Thyroid gland (tissue), 4 donors: ENCODE data around the gene ASTL. TPM values are rescaled to one million over a fixed set of nuclear protein-coding genes. Genes with fewer than 3 reads are reported as not detected.

Experiments
- DNase-seq, 2 donors: peaks; one replicate each; pipeline ENCODE4 v3.0.0-alpha.2; 2019
- H3K27ac ChIP-seq, 3 donors: fragments of 200-600 bp; sonication (generic); 1 replicate in 2 of 3; 2 replicates in 1 of 3; pipeline ENCODE4 v1.5.1; 2016 to 2019; ENCODE audit warnings: mild to moderate bottlenecking in 1 of 3, moderate library complexity in 1 of 3
- H3K27me3 ChIP-seq: fragments of 200-600 bp; sonication (generic); one replicate; pipeline ENCODE4 v1.5.1; 2019
- H3K36me3 ChIP-seq, 2 donors: fragments of 200-600 bp; sonication (generic); one replicate each; pipeline ENCODE4 v1.5.1; 2016 to 2019
- H3K4me1 ChIP-seq, 2 donors: fragments of 200-600 bp; sonication (generic); one replicate each; pipeline ENCODE4 v1.5.1; 2017 to 2019
- H3K4me3 ChIP-seq, 3 donors: fragments of 200-600 bp; sonication (generic); replicated peaks in 1 of 3; 1 replicate in 2 of 3; 2 replicates in 1 of 3; pipeline ENCODE4 v1.5.1; 2016; ENCODE audit warnings: mild to moderate bottlenecking in 1 of 3
- H3K9me3 ChIP-seq: fragments of 200-600 bp; sonication (generic); one replicate; pipeline ENCODE4 v1.5.1; 2017
- CTCF ChIP-seq, 6 experiments: fragments of 200-600 bp in 3 of 6; fragments of 450-650 bp in 3 of 6; sonication (generic) in 3 of 6; IDR thresholded peaks; one replicate each; pipeline ENCODE4 v1.5.1; 2016 to 2019; ENCODE audit warnings: antibody characterized with exemption in 6 of 6, mild to moderate bottlenecking in 2 of 6, inconsistent platforms in 1 of 6, moderate library complexity in 1 of 6
- POLR2A ChIP-seq, 2 donors: fragments of 450-650 bp; IDR thresholded peaks; one replicate each; pipeline ENCODE4 v1.6.1; 2017; ENCODE audit warnings: antibody characterized with exemption in 2 of 2, mild to moderate bottlenecking in 2 of 2, moderate library complexity in 1 of 2
- WGBS, 2 donors: methylation state at CpG; one replicate each; pipeline ENCODE4 v1.1.5; 2017; 5-methylcytosine and 5-hydroxymethylcytosine counted together
- intact Hi-C: fragments of 100-400 bp; cut with DNase I; formaldehyde crosslinking; loops from one replicate; pipeline ENCODE4 v1.15.1; 2023
- total RNA-seq, 4 donors: library from RNA; depleted of rRNA; stranded (reverse); fragments of >200 nt; gene quantifications; one replicate each; pipeline ENCODE4 v1.2.3, GENCODE V29; 2016

Gene ASTL
- total RNA-seq, 4 donors from 2014 or later, result not detected

GRCh38 chr2:96114903-96115581 lies 23.3 kb downstream of the ASTL start:
- Histone ChIP-seq H3K27me3 (no peaks in the 10 kb centered on the region), H3K27ac (no peak overlapping the region), H3K9me3 (no peaks in the 10 kb centered on the region), H3K4me1 (peaks cover 5 to 11% of the 10 kb centered on the region in 2 donors), H3K4me3 (no peak overlapping the region), H3K36me3 (no peaks in the 10 kb centered on the region)
- no peak for TF ChIP-seq POLR2A (IDR thresholded peaks at IDR 0.05)
- intact Hi-C loops, result loop anchor here (10.0 kb wide), 1 partner anchor 90 kb away; no protein-coding TSS in a partner anchor
- DNase-seq, result no peak
- WGBS, 2 donors, result 93 to 96% methylated on average over 18 to 22 of the region's 24 CpGs

- Histone ChIP-seq H3K4me3 (no peak overlapping the region), H3K4me1 (peaks cover 5 to 11% of the 10 kb centered on the region in 2 donors), H3K27me3 (no peaks in the 10 kb centered on the region), H3K9me3 (no peaks in the 10 kb centered on the region), H3K27ac (no peak overlapping the region), H3K36me3 (no peaks in the 10 kb centered on the region)
- DNase-seq, result no peak
- WGBS, 2 donors, result 85 to 90% methylated on average over 9 to 13 of the region's 13 CpGs
- TF ChIP-seq POLR2A (IDR thresholded peaks at IDR 0.05) (no peak), CTCF (IDR thresholded peaks at IDR 0.05) (no peak)
- intact Hi-C loops, result loop anchor here (10.0 kb wide), 1 partner anchor 90 kb away; no protein-coding TSS in a partner anchor
Observed at GRCh38 chr2:96114546-96114902, 23.8 kb downstream of the ASTL start.

GRCh38 chr2:96113951-96114350 lies 24.4 kb downstream of the ASTL start:
- DNase-seq, result no peak
- H3K27ac ChIP-seq, result no peak overlapping the region
- 89 to 91% methylated on average over 16 to 17 of the region's 17 CpGs for WGBS, 2 donors
- peaks cover 5 to 17% of the 10 kb centered on the region in 2 donors for H3K4me1 ChIP-seq
- no peaks in the 10 kb centered on the region for H3K36me3 ChIP-seq
- no peaks in the 10 kb centered on the region for H3K9me3 ChIP-seq
- intact Hi-C loops, result loop anchor here (10.0 kb wide), 1 partner anchor 89 kb away; no protein-coding TSS in a partner anchor
- H3K4me3 ChIP-seq, result no peak overlapping the region
- H3K27me3 ChIP-seq, result no peaks in the 10 kb centered on the region
- no peak for TF ChIP-seq POLR2A (IDR thresholded peaks at IDR 0.05)

GRCh38 chr2:96113367-96113677 lies 25.0 kb downstream of the ASTL start:
- no peak for DNase-seq
- no peak for TF ChIP-seq POLR2A (IDR thresholded peaks at IDR 0.05)
- no peak for TF ChIP-seq CTCF (IDR thresholded peaks at IDR 0.05)
- Histone ChIP-seq H3K4me3 (no peak overlapping the region), H3K27me3 (no peaks in the 10 kb centered on the region), H3K4me1 (peaks cover 5 to 22% of the 10 kb centered on the region in 2 donors), H3K9me3 (no peaks in the 10 kb centered on the region), H3K36me3 (no peaks in the 10 kb centered on the region), H3K27ac (no peak overlapping the region)
- intact Hi-C loops, result loop anchor here (10.0 kb wide), 1 partner anchor 89 kb away; no protein-coding TSS in a partner anchor
- WGBS, 2 donors, result 96 to 98% methylated on average over 7 of the region's 7 CpGs

GRCh38 chr2:96112501-96113366 lies 25.6 kb downstream of the ASTL start:
- no peak for DNase-seq
- Histone ChIP-seq H3K27me3 (no peaks in the 10 kb centered on the region), H3K36me3 (no peaks in the 10 kb centered on the region), H3K4me1 (peaks cover 5 to 22% of the 10 kb centered on the region in 2 donors), H3K9me3 (no peaks in the 10 kb centered on the region), H3K4me3 (no peak overlapping the region), H3K27ac (no peak overlapping the region)
- TF ChIP-seq CTCF (IDR thresholded peaks at IDR 0.05) (no peak), POLR2A (IDR thresholded peaks at IDR 0.05) (no peak)
- WGBS, 2 donors, result 89 to 92% methylated on average over 8 to 9 of the region's 9 CpGs
- intact Hi-C loops, result loop anchor here (10.0 kb wide), 1 partner anchor 88 kb away; no protein-coding TSS in a partner anchor
